ENCODE measurements around the gene PRSS27.

The PRSS27 gene

DNA sequence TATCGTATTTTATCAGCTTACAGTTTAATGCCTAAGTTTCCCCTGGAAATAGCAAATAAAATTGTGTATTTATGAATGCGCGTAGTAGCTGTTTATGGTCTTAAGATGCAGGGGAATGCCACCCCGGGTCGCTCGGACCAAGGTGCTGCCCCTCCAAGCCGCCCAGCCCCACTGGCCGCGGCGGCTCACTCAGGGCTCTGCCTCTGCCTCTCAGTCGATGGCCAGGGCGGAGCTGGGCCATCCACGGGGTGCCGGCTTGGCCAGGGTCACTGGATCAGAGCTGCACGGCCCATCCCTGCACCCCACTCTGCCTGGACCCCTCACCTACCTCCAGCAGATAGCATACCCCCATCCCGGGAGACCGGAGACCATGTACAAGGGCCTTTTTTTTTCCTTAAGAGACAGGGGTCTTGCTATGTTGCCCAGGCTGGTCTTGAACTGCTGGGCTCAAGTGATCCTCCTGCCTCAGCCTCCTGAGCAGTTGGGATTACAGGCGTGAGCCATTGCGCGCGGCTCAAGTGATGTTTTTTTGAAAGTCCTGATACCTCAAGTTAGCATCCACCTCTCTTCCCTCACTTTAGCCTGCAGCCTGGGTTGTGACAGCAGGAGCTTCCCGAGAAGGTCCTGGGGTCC lies 11.0 kb downstream of the PRSS27 start:
- no peak for DNase-seq (ENCODE audit: low read depth in 2 of 2)

GRCh38 chr16:2708290-2708639 lies 11.8 kb downstream of the PRSS27 start:
- DNase-seq (ENCODE audit: low read depth in 2 of 2) = no peak

- no peak for DNase-seq (ENCODE audit: low read depth in 2 of 2)
Observed at GRCh38 chr16:2707368-2708289, 12.4 kb downstream of the PRSS27 start.

GRCh38 chr16:2706611-2707311 lies 13.3 kb downstream of the PRSS27 start:
- DNase-seq (ENCODE audit: low read depth in 2 of 2) = no peak

DNA sequence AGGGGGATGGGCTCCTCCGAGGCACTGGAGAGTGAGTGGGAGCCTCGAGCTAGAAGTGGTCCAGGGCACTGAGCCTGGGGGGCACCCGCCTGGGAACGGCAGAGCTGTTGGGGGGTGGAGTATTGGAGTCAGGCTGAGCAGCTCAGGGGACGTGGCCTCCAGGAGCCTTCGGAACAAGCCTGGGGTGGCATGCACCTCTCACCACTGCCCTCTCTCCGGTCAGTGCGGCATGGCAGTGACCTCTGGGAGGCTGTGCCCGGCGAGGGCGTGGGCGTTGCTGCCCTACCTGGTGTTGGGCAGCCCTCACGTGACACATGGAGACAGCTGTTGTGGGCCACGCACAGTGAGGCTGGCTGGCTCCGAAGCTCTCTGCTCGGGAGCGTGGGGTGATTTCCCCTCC lies 13.9 kb downstream of the PRSS27 start:
- no peak for DNase-seq (ENCODE audit: low read depth in 2 of 2)

DNA sequence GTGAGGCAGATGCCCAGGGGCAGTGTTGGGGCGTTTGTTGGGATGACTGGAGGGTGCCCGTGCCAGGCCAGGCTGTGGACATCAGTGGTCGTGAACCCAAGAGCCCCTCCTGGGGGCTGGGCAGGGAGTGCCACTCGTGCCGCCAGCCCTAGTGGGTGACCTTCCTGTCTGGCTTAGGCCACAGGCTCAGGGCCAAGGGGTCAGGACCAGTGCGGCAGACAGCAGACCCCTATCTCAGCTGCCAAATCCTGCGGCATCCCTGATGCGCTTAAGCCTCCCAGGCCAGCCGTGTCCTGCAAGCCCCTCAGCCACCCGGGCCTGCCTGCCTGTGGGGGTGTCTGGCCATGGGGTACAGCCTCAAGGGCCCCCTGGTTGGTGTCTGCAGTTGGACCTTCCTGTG lies 14.7 kb downstream of the PRSS27 start:
- DNase-seq (ENCODE audit: low read depth in 2 of 2) = no peak

DNA sequence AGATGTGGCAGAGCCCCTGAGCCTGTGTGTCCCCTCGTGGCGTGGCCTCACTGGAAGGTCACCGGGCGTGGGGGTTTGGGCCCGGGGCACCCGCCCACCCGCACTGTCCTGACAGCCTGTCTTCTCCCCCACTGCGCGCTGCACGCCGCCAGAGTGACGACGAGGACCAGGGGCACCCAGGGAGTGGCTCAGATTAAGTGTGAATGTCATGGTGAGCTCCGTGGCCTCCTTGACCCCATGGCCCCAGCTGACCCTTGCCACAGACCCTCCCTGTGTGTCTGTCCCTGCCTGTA lies 15.1 kb downstream of the PRSS27 start:
- no peak for DNase-seq (ENCODE audit: low read depth in 2 of 2)

- DNase-seq (ENCODE audit: low read depth in 2 of 2) = no peak
Observed at GRCh38 chr16:2704166-2704982, 15.7 kb downstream of the PRSS27 start.

- no peak for DNase-seq (ENCODE audit: low read depth in 2 of 2)
Observed at GRCh38 chr16:2702871-2703745, 16.9 kb downstream of the PRSS27 start.

DNA sequence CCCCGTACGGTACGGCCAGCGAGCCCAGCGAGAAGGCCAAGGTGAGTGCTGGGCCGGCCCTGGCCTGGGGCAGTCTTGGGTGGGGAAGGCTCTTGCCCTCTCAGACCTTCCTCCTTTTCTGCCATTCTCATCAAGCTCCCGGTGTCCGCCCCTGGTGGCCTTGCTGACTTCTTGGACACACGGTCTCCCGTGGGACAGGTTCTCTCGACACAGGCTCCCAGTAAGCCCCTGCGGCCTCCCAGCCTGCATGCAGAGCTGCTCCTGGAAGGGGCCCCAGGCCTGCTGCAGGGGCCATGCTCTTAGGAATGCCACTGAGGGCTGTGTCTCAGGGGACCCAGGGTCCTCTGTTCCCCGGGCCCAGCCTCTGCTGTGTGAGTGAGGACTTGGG lies 17.6 kb downstream of the PRSS27 start:
- DNase-seq (ENCODE audit: low read depth in 2 of 2) = no peak

DNA sequence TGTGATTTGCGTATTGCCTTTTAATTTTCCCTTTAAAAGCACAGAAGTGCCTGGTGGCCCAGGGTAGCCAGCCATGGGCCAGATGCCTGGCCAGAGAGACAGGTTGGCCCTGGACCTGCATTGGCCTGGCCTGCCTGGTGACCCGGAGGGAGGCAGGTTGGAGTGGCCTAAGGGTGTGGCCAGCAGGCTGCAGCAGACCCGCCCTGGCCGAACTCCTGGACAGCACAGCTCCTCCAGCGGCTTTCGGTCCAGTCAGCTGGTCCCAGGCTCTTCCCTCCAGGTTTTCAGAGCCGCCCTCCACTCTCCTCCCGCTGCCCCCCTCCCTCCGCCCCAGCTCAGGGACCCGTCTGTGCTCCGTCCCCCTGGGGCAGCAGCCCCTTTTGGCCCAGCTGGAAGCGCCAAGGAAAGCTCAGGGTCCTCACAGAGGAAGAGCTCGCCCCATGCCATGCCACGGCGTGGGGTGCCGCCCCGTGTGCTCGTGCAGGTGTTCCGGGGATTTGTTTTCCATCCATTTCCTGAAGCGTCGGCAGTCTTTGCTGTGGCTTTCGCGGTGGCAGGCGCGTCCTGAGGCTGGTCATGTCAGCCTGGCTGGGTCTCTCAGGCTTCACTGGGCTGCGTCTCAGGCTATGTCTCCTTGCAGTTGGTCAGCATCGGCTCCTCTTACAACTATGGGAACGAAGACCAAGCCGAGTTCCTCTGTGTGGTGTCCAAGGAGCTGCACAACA lies 18.1 kb downstream of the PRSS27 start:
- DNase-seq (ENCODE audit: low read depth in 2 of 2) = no peak

- DNase-seq (ENCODE audit: low read depth in 2 of 2) = no peak
Observed at GRCh38 chr16:2701272-2701671, 18.8 kb downstream of the PRSS27 start.

DNA sequence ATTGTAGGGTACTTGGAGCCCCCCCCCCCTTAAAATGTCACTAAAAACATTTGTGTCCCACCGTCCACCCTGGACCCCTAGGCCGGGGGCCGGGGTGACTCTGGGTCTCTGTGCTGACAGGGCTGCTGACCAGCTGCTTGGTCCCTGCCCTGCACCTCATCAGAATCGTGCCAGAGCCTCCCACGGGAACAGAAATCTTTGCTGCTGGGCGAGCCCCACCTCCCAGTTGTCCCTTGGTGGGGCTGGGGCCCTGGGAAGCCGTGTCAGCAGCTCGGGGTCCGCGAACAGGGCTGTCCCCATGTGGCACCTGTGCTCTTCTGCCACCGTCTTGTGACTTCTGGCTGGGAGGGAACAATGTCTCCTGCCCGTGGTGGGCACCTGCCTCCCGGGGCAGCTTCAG lies 19.2 kb downstream of the PRSS27 start:
- DNase-seq (ENCODE audit: low read depth in 2 of 2) = no peak

DNA sequence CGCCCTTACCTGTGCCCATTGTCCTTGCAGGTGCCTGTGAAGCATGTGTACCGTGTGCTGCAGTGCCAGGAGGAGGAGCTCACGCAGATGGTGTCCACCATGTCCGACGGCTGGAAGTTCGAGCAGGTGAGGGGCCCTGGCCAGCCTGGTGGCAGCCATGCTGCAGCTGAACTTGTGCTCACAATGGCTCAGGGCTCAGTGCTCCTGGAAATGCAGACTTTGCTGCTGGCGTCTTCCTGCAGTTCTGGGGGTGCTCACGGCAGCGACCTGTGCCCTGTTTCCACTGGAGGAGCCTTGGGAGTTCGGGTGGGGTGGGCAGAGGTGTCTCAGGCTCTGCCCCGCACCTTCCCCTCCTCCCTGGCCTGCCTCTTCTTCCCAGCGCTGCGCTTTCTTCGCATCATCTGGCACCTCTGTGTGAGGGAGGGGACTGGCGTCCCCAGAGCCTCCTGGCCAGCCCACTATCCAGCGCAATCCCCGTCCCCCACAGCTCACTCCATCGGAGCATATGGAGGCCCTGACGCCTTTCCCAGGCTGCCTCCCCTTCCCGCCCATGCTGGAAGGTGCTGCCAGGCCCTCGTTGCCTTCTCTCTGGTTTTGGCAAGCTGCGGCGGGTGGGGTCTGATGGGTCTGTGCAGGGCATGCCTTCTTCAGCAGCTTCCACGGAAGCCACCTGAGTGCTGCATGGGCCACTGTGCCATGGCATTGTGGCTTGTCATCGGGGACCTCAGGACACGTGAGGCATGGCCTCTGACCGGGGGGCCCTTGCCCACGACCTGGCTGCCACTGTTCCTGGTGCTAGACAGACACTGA lies 20.0 kb downstream of the PRSS27 start:
- DNase-seq (ENCODE audit: low read depth in 2 of 2) = no peak

- no peak for DNase-seq (ENCODE audit: low read depth in 2 of 2)
Observed at GRCh38 chr16:2698965-2699750, 20.9 kb downstream of the PRSS27 start.

DNA sequence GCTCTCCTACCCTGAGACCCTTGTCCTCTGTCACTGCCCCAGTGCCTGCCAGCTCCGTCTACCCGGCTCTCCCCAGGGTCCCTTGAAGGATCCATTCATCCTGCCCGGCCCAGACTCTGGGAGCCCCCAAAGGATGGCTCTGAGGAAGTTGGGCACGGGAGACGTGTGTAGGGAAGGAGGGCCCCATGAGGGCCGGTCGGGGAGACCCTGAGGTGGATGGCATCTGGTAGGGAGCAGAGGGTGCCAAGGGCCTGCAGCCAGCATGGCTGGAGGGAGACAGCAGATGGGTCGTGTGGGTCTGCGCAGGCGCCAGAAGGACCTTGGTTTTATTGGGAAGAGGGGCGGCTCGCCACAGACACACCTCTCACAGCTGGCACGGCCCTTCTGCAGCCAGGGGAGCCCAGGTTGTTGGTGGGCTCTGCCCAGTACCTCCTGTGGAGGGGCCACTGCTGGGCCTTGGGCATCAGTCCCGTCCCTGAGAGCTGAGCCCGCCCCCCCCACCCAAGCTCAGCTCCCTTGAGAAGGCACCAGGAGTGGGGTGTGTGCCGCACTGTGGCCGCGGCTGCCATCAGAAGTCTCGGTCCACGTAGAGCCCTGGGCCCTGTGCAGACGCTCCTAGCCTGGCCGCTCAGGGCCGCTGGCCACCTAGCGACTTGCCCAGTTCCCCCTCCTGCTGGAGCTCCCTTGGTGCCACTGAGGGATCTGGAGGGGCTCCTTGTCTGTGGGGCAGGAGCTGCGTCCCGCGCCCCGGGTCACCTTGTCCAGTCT lies 21.7 kb downstream of the PRSS27 start:
- DNase-seq (ENCODE audit: low read depth in 2 of 2) = no peak

GRCh38 chr16:2697401-2697948 lies 22.5 kb downstream of the PRSS27 start:
- DNase-seq (ENCODE audit: low read depth in 2 of 2) = no peak

Measured in stimulated activated CD8-positive, alpha-beta memory T cell treated with anti-CD3 and anti-CD28 coated beads, Interleukin-15, amount 100 ng/mL, for 48 hours (primary cell).